SK-N-SH (cell line): ENCODE results near the gene TSPAN15. TPM values are rescaled to one million over a fixed set of nuclear protein-coding genes. Genes with fewer than 3 reads are reported as not detected.

Source experiments
- CTCF ChIA-PET: fragments of 300-600, 350-600 bp; formaldehyde crosslinking; extraction: SDS; loops from one replicate; lab custom pipeline; 2021; lab: Yijun Ruan, JAX
- POLR2A ChIA-PET: fragments of 350-600 bp; sonication (Branson Sonifier 250); formaldehyde crosslinking; extraction: SDS; loops from one replicate; lab custom pipeline; 2020; ENCODE audit warnings: antibody characterized with exemption, inconsistent platforms; lab: Yijun Ruan, JAX
- DNase-seq: peaks from one replicate; pipeline ENCODE4 v3.0.0; 2012
- H2AFZ ChIP-seq: fragments of 200-600 bp; sonication (generic); 2 replicates; pipeline ENCODE4 v1.8.1; 2016; ENCODE audit warnings: antibody characterized with exemption, mild to moderate bottlenecking, low read depth
- H3F3A ChIP-seq: fragments of 200-600 bp; sonication (generic); replicated peaks from 2 replicates; pipeline ENCODE3; 2016; ENCODE audit warnings: antibody characterized with exemption, mild to moderate bottlenecking; ENCODE audit not compliant: insufficient read depth
- H3K27ac ChIP-seq, 2 experiments: fragments of 200-500 bp in 1 of 2; fragments of 200-600 bp in 1 of 2; sonication (Bioruptor generic) in 1 of 2; sonication (generic), shearing (Covaris generic) in 1 of 2; 2 replicates each; pipeline versions ENCODE4 v1.5.1 to v1.6.1; 2014 to 2016; ENCODE audit warnings: low read depth in 2 of 2, inconsistent platforms in 1 of 2, low read length in 1 of 2, mild to moderate bottlenecking in 1 of 2, mixed read lengths in 1 of 2
- H3K27me3 ChIP-seq: fragments of 200-600 bp; sonication (generic), shearing (Covaris generic); 2 replicates; pipeline ENCODE4 v1.6.1; 2016; ENCODE audit warnings: mixed run types; ENCODE audit not compliant: insufficient read depth
- H3K36me3 ChIP-seq, 2 experiments: fragments of 200-500 bp in 1 of 2; fragments of 200-600 bp in 1 of 2; sonication (Bioruptor generic) in 1 of 2; sonication (generic) in 1 of 2; replicated peaks in 1 of 2; 2 replicates each; pipeline versions ENCODE3 to v1.5.1; 2014 to 2016; ENCODE audit warnings: low read length in 1 of 2, mild to moderate bottlenecking in 1 of 2; ENCODE audit not compliant: insufficient read depth in 2 of 2, control insufficient read depth in 1 of 2
- H3K4me1 ChIP-seq, 2 experiments: fragments of 200-500 bp in 1 of 2; fragments of 200-600 bp in 1 of 2; sonication (Bioruptor generic) in 1 of 2; sonication (generic), shearing (Covaris generic) in 1 of 2; 2 replicates each; pipeline versions ENCODE4 v1.5.1 to v1.6.1; 2014 to 2016; ENCODE audit warnings: low read depth in 1 of 2, low read length in 1 of 2, mixed run types in 1 of 2; ENCODE audit not compliant: insufficient read depth in 2 of 2, control insufficient read depth in 1 of 2
- H3K4me2 ChIP-seq: fragments of 200-600 bp; sonication (generic), shearing (Covaris generic); 2 replicates; pipeline ENCODE4 v1.6.1; 2017; ENCODE audit warnings: mixed run types
- H3K4me3 ChIP-seq, 2 experiments: fragments of 200-500 bp in 1 of 2; fragments of 200-600 bp in 1 of 2; sonication (Bioruptor generic) in 1 of 2; sonication (generic), shearing (Covaris generic) in 1 of 2; 2 replicates each; pipeline versions ENCODE4 v1.5.1 to v1.8.1; 2014 to 2016; ENCODE audit warnings: low read depth in 2 of 2, inconsistent platforms in 1 of 2, low read length in 1 of 2, mild to moderate bottlenecking in 1 of 2, mixed read lengths in 1 of 2, moderate library complexity in 1 of 2
- H3K79me2 ChIP-seq: fragments of 200-600 bp; sonication (generic); 2 replicates; pipeline ENCODE4 v1.8.1; 2017; ENCODE audit warnings: mild to moderate bottlenecking; ENCODE audit not compliant: insufficient read depth
- H3K9ac ChIP-seq: fragments of 200-600 bp; sonication (generic); 2 replicates; pipeline ENCODE4 v1.6.1; 2017; ENCODE audit warnings: mixed run types
- H3K9me2 ChIP-seq: fragments of 200-600 bp; sonication (generic); 2 replicates; pipeline ENCODE4 v1.6.1; 2017; ENCODE audit warnings: mixed run types
- H3K9me3 ChIP-seq: fragments of 200-600 bp; sonication (generic); 2 replicates; pipeline ENCODE4 v1.6.1; 2017; ENCODE audit warnings: mixed run types, mild to moderate bottlenecking, moderate library complexity
- H4K20me1 ChIP-seq: fragments of 200-600 bp; sonication (generic); 2 replicates; pipeline ENCODE4 v1.6.1; 2017; ENCODE audit warnings: mild to moderate bottlenecking, mixed run types; ENCODE audit not compliant: insufficient read depth
- ELF1 ChIP-seq: IDR thresholded peaks from 2 replicates; pipeline ENCODE4 v1.4.0; 2012
- EZH2phosphoT487 ChIP-seq: fragments of 200-600 bp; sonication (generic); IDR thresholded peaks from 2 replicates; pipeline ENCODE4 v1.6.1; 2017; ENCODE audit warnings: low read depth, mixed run types, mild to moderate bottlenecking, antibody characterized with exemption, moderate library complexity, borderline replicate concordance
- FOXJ3 ChIP-seq: sonication (generic); formaldehyde crosslinking; IDR thresholded peaks from 2 replicates; pipeline ENCODE4 v1.5.1; 2020; ENCODE audit warnings: mild to moderate bottlenecking, missing genetic modification reagents
- GABPA ChIP-seq: IDR thresholded peaks from 2 replicates; pipeline ENCODE4 v1.4.0; 2012; ENCODE audit warnings: low read depth, mild to moderate bottlenecking
- JUND ChIP-seq: IDR thresholded peaks from 2 replicates; pipeline ENCODE4 v1.4.0; 2012
- MEF2A ChIP-seq: IDR thresholded peaks from 2 replicates; pipeline ENCODE4 v1.4.0; 2012; ENCODE audit warnings: low read depth, borderline replicate concordance
- MXI1 ChIP-seq: IDR thresholded peaks from 2 replicates; pipeline ENCODE4 v1.6.1; 2012; ENCODE audit warnings: mild to moderate bottlenecking, low read depth, low read length, improper control_type of control experiment
- NFIC ChIP-seq: IDR thresholded peaks from 2 replicates; pipeline ENCODE4 v1.4.0; 2012; ENCODE audit warnings: borderline replicate concordance
- NRF1 ChIP-seq: IDR thresholded peaks from 2 replicates; pipeline ENCODE4 v1.6.1; 2012; ENCODE audit warnings: low read depth, mild to moderate bottlenecking, low read length
- POLR2AphosphoS5 ChIP-seq: IDR thresholded peaks from 2 replicates; pipeline ENCODE4 v1.6.1; 2012; ENCODE audit warnings: low read depth, low read length
- RCOR1 ChIP-seq: fragments of 150-350 bp; IDR thresholded peaks from 2 replicates; pipeline ENCODE4 v1.6.1; 2017; ENCODE audit warnings: antibody characterized with exemption, low read length
- REST ChIP-seq: IDR thresholded peaks from 2 replicates; pipeline ENCODE4 v1.6.1; 2012; ENCODE audit warnings: mild to moderate bottlenecking, low read depth, low read length, moderate library complexity
- SMC3 ChIP-seq: IDR thresholded peaks from 2 replicates; pipeline ENCODE4 v1.6.1; 2012; ENCODE audit warnings: low read depth, low read length, improper control_type of control experiment
- TAF1 ChIP-seq: IDR thresholded peaks from 2 replicates; pipeline ENCODE4 v1.6.1; 2012; ENCODE audit warnings: low read depth, mild to moderate bottlenecking, low read length, moderate library complexity, borderline replicate concordance
- TCF12 ChIP-seq: IDR thresholded peaks from 2 replicates; pipeline ENCODE4 v1.4.0; 2012
- TEAD4 ChIP-seq: IDR thresholded peaks from 2 replicates; pipeline ENCODE4 v1.4.0; 2012; ENCODE audit warnings: mild to moderate bottlenecking, borderline replicate concordance; ENCODE audit not compliant: insufficient read depth
- ZBTB33 ChIP-seq: IDR thresholded peaks from 2 replicates; pipeline ENCODE4 v1.4.0; 2012; ENCODE audit warnings: low read depth, borderline replicate concordance
- WGBS: methylation state at CpG from one replicate; pipeline ENCODE4 v1.1.6; 2017; ENCODE audit warnings: low lambda C conversion rate; 5-methylcytosine and 5-hydroxymethylcytosine counted together
- polyA plus RNA-seq, 3 experiments: library from polyadenylated mRNA; depleted of rRNA; stranded (reverse); fragments of >200 nt; gene quantifications; 2 replicates each; pipeline ENCODE4 v1.2.3, GENCODE V29; 2012

Gene TSPAN15
- polyA plus RNA-seq, 1 of the 3 experiments (the other 2 are of a cell fraction), result 8.5 TPM

DNA sequence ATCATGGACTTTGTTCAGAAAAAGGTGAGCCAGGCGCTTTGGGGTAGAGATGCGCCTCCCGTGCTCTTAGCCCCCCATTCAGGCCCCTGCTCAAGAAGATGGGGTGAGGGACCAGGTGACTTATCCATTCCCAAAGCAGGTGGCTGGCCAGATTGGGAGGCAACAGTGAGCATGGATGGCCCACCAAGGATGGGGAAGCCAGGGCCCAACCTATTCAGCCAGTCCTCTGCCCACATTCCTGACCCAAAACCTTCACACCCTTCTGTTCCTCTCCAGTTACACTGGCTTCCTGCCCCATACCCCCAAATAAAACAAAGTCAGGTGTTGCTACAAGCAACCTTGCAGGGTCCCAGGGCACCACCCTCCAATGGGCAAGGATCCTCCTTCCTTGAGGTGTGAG, 44.4 kb downstream of the TSPAN15 start:
- POLR2A ChIA-PET, result no interaction called here

GRCh38 chr10:69496352-69497230, 45.3 kb downstream of the TSPAN15 start:
- Histone ChIP-seq H3K9me3 (no peaks in the 10 kb centered on the region), H3K4me3 (no peak overlapping the region), H3K27ac (no peak overlapping the region), H2AFZ (no peak overlapping the region), H3K36me3 (no peaks in the 10 kb centered on the region), H3K79me2 (no peaks in the 10 kb centered on the region), H3K9me2 (no peaks in the 10 kb centered on the region), H3K27me3 (no peaks in the 10 kb centered on the region), H4K20me1 (no peaks in the 10 kb centered on the region), H3K4me2 (no peak overlapping the region), H3K9ac (no peak overlapping the region), H3K4me1 (peaks cover 0 to 13% of the 10 kb centered on the region in 2 experiments; a peak in 2 of 4 replicates), H3F3A (no peaks in the 10 kb centered on the region)
- ChIA-PET POLR2A (no interaction called here), CTCF (interaction anchor here (0.6 to 2.2 kb wide), 6 partner anchors 11 to 439 kb away, joined by 3 to 12 read pairs (median 4); no protein-coding TSS in a partner anchor)
- WGBS, result 74% methylated on average over 4 of the region's 6 CpGs
- DNase-seq, result no peak
- TF ChIP-seq NFIC, result no peak
- no peak for TF ChIP-seq POLR2AphosphoS5
- TF ChIP-seq ELF1, result no peak
- no peak for TF ChIP-seq JUND
- TF ChIP-seq NRF1, result no peak
- TF ChIP-seq FOXJ3 (CRISPR knock-in tag), result no peak
- no peak for TF ChIP-seq ZBTB33
- no peak for TF ChIP-seq TCF12
- no peak for TF ChIP-seq TEAD4
- no peak for TF ChIP-seq EZH2phosphoT487
- no peak for TF ChIP-seq TAF1
- TF ChIP-seq MXI1, result no peak
- TF ChIP-seq REST, result no peak
- no peak for TF ChIP-seq GABPA

More for the DNA sequence above, 44.4 kb downstream of the TSPAN15 start:
- H3K79me2 ChIP-seq, result no peaks in the 10 kb centered on the region
- WGBS, result 87% methylated on average over 3 of the region's 3 CpGs
- no peak overlapping the region for H3K9ac ChIP-seq
- no peaks in the 10 kb centered on the region for H3K9me2 ChIP-seq
- H3K9me3 ChIP-seq, result no peaks in the 10 kb centered on the region
- no peak overlapping the region for H2AFZ ChIP-seq
- no peak overlapping the region for H3K27ac ChIP-seq
- H3K4me1 ChIP-seq, result peaks cover 0 to 13% of the 10 kb centered on the region in 2 experiments; a peak in 2 of 4 replicates
- CTCF ChIA-PET, result interaction anchor here (1.4 to 1.6 kb wide), 2 partner anchors 20 to 29 kb away, joined by 3 read pairs; no protein-coding TSS in a partner anchor
- TF ChIP-seq SMC3 (no peak), MEF2A (no peak), RCOR1 (no peak), NFIC (no peak)
- H3F3A ChIP-seq, result no peaks in the 10 kb centered on the region
- no peaks in the 10 kb centered on the region for H3K36me3 ChIP-seq
- H3K27me3 ChIP-seq, result no peaks in the 10 kb centered on the region
- no peak overlapping the region for H3K4me3 ChIP-seq
- no peak overlapping the region for H3K4me2 ChIP-seq
- DNase-seq, result no peak
- H4K20me1 ChIP-seq, result no peaks in the 10 kb centered on the region
